Endothelial cell of umbilical vein (primary cell): Measurements from ENCODE around the gene DCTD. TPM values are rescaled to one million over a fixed set of nuclear protein-coding genes. Genes with fewer than 3 reads are reported as not detected.

ENCODE experiments used
- BruUV-seq: library from RNA; stranded (reverse); fragments of 400-500 nt; replicated peaks from 2 replicates; lab custom pipeline; 2021; lab: Mats Ljungman, UMichigan
- CTCF ChIA-PET: fragments of 300-600, 350-600 bp; sonication (Branson Sonifier 250); formaldehyde crosslinking; loops from one replicate; lab custom pipeline; 2021; ENCODE audit warnings: antibody characterized with exemption, inconsistent platforms; lab: Charles Lee
- POLR2A ChIA-PET: fragments of 300-600, 350-600 bp; sonication (Branson Sonifier 250); formaldehyde crosslinking; loops from one replicate; lab custom pipeline; 2021; ENCODE audit warnings: antibody characterized with exemption, inconsistent platforms; lab: Charles Lee
- DNase-seq: peaks from one replicate; pipeline ENCODE4 v3.0.0-alpha.2; 2011; ENCODE audit warnings: low read depth, low spot score
- FAIRE-seq: peaks from 2 replicates; lab custom pipeline; 2011; peaks lifted over from hg19 to GRCh38; lab: Jason Lieb, UNC
- H2AFZ ChIP-seq: 2 replicates; pipeline ENCODE4 v1.6.0; 2012; ENCODE audit warnings: low read depth, low read length, control low read depth, inconsistent platforms
- H3K27ac ChIP-seq: 2 replicates; pipeline ENCODE4 v1.5.1; 2011; ENCODE audit warnings: low read depth, mild to moderate bottlenecking, control low read depth, low read length, moderate library complexity; ENCODE audit not compliant: insufficient read depth
- H3K27me3 ChIP-seq, 2 experiments: 2 replicates each; pipeline versions ENCODE4 v1.6.0 to v1.6.1; 2011; ENCODE audit warnings: low read length in 2 of 2, mixed read lengths in 1 of 2; ENCODE audit not compliant: control insufficient read depth in 2 of 2, insufficient read depth in 2 of 2
- H3K36me3 ChIP-seq, 2 experiments: 2 replicates in 1 of 2; 3 replicates in 1 of 2; pipeline ENCODE4 v1.5.1; 2011; ENCODE audit warnings: low read length in 2 of 2, mild to moderate bottlenecking in 1 of 2, moderate library complexity in 1 of 2; ENCODE audit not compliant: control insufficient read depth in 2 of 2, insufficient read depth in 2 of 2; ENCODE audit errors: extremely low read depth in 1 of 2
- H3K4me1 ChIP-seq: 3 replicates; pipeline ENCODE4 v1.5.1; 2011; ENCODE audit warnings: mild to moderate bottlenecking, low read length; ENCODE audit not compliant: control insufficient read depth, insufficient read depth; ENCODE audit errors: extremely low read depth
- H3K4me2 ChIP-seq: 2 replicates; pipeline ENCODE4 v1.6.1; 2011; ENCODE audit warnings: low read length, control low read depth, mixed read lengths; ENCODE audit not compliant: insufficient read depth
- H3K4me3 ChIP-seq, 3 experiments: fragments of 200-600 bp in 1 of 3; sonication (generic), shearing (Covaris generic) in 1 of 3; replicated peaks in 1 of 3; 2 replicates each; pipeline ENCODE4 v1.5.1; 2011 to 2016; ENCODE audit warnings: control low read depth in 3 of 3, low read length in 3 of 3, mild to moderate bottlenecking in 2 of 3, inconsistent platforms in 1 of 3, low read depth in 1 of 3, moderate library complexity in 1 of 3; ENCODE audit not compliant: insufficient read depth in 1 of 3
- H3K79me2 ChIP-seq: 2 replicates; pipeline ENCODE4 v1.6.0; 2012; ENCODE audit warnings: low read length, inconsistent platforms; ENCODE audit not compliant: control insufficient read depth, insufficient read depth
- H3K9ac ChIP-seq: replicated peaks from 2 replicates; pipeline ENCODE3; 2011; ENCODE audit warnings: low read length, control low read depth; ENCODE audit not compliant: insufficient read depth; ENCODE audit errors: extremely low read depth
- H3K9me1 ChIP-seq: replicated peaks from 3 replicates; pipeline ENCODE4 v1.6.0; 2011; ENCODE audit warnings: mild to moderate bottlenecking, low read length; ENCODE audit not compliant: control insufficient read depth, insufficient read depth; ENCODE audit errors: extremely low read depth
- H3K9me3 ChIP-seq: replicated peaks from 2 replicates; pipeline ENCODE4 v1.5.1; 2012; ENCODE audit warnings: low read length, inconsistent platforms; ENCODE audit not compliant: control insufficient read depth, insufficient read depth
- H4K20me1 ChIP-seq: replicated peaks from 2 replicates; pipeline ENCODE3; 2011; ENCODE audit warnings: mild to moderate bottlenecking, low read length; ENCODE audit not compliant: control insufficient read depth, insufficient read depth; ENCODE audit errors: extremely low read depth
- EZH2 ChIP-seq: IDR thresholded peaks from 2 replicates; pipeline ENCODE4 v1.6.1; 2012; ENCODE audit warnings: borderline replicate concordance, low read depth, mild to moderate bottlenecking, moderate library complexity, low read length, inconsistent platforms; ENCODE audit not compliant: severe bottlenecking
- FOS ChIP-seq: IDR thresholded peaks from 2 replicates; pipeline ENCODE4 v1.6.1; 2011; ENCODE audit warnings: mild to moderate bottlenecking, low read length, moderate library complexity, borderline replicate concordance; ENCODE audit not compliant: insufficient read depth
- GATA2 ChIP-seq: IDR thresholded peaks from 2 replicates; pipeline ENCODE4 v1.7.0; 2011; ENCODE audit warnings: low read depth, mild to moderate bottlenecking, moderate library complexity, mixed read lengths, low read length; ENCODE audit not compliant: insufficient read length, insufficient read depth
- JUN ChIP-seq: IDR thresholded peaks from 2 replicates; pipeline ENCODE4 v1.6.1; 2011; ENCODE audit warnings: borderline replicate concordance, low read depth; ENCODE audit not compliant: insufficient read length, insufficient read depth
- MYC ChIP-seq: IDR thresholded peaks from one replicate; pipeline ENCODE4 v1.6.1; 2011; ENCODE audit warnings: mild to moderate bottlenecking, low read depth, low read length
- POLR2A ChIP-seq: IDR thresholded peaks from 2 replicates; pipeline ENCODE4 v1.6.1; 2012; ENCODE audit warnings: low read depth, mild to moderate bottlenecking, control low read depth, low read length
- POLR2AphosphoS5 ChIP-seq: IDR thresholded peaks from 2 replicates; pipeline ENCODE4 v1.6.1; 2012; ENCODE audit warnings: low read depth, mild to moderate bottlenecking, control low read depth, low read length, moderate library complexity; ENCODE audit not compliant: insufficient read depth
- dilution Hi-C: fragments of 300-500 bp; cut with MboI; formaldehyde crosslinking; loops from one replicate; pipeline ENCODE4 v1.15.0; 2019; ENCODE audit warnings: low sequenced_read_pairs; ENCODE audit not compliant: extremely low pct_ligation_motif_present
- intact Hi-C: fragments of 100-400 bp; cut with micrococcal nuclease; formaldehyde crosslinking; loops from one replicate; pipeline ENCODE4 v1.10.0; 2022
- polyA plus RNA-seq, 4 experiments: library from polyadenylated mRNA; depleted of rRNA in 3 of 4; stranded (reverse) in 3 of 4; unstranded in 1 of 4; fragments of >200 nt; gene quantifications; 2 replicates each; pipeline versions ENCODE4 v1.2.1 to v1.2.3, GENCODE V29; 2011 to 2012; ENCODE audit warnings: missing spikeins in 1 of 4
- total RNA-seq: library from RNA; stranded (reverse); gene quantifications from 2 replicates; pipeline ENCODE4 v1.2.3, GENCODE V29; 2021
- TF ChIP-seq, protein P1 (sequence below), 2 donors: IDR thresholded peaks; 1 replicate in 1 of 2; 2 replicates in 1 of 2; pipeline ENCODE4 v1.5.1; 2011; ENCODE audit warnings: low read length in 2 of 2, mild to moderate bottlenecking in 2 of 2, moderate library complexity in 2 of 2, control low read depth in 1 of 2, inconsistent platforms in 1 of 2, low read depth in 1 of 2; ENCODE audit not compliant: insufficient read depth in 1 of 2; ENCODE audit errors: extremely low read depth in 1 of 2
- TF ChIP-seq, protein P2 (sequence below): IDR thresholded peaks from 2 replicates; pipeline ENCODE4 v1.6.1; 2011; ENCODE audit not compliant: insufficient read depth, insufficient read length

DCTD gene
- total and polyA plus RNA-seq, 2 donors (not counting 3 experiments of a cell fraction or from before 2014, with no cell fraction given) = 105 to 111 TPM

DNA sequence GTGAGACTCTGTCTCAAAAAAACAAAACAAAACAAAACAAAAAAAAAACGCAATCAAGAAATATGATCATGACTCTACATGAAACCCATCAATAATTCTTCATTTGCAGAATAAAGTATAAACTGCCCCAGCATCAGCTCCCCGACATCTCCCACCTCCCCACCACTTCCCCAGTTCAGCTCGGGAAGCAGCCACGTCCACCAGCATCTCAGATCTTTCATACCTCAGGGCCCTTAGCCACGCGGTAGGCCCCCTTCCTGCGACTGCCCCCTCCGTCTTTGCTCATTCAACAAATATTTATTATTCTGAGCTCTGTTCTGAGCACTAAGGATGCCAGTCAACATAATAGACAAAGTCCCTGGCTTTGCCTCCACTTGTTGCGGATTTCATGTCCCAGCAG is 45.6 kb downstream of the DCTD start:
- Histone ChIP-seq H3K9me1 (no peaks in the 10 kb centered on the region), H3K4me3 (no peak overlapping the region), H3K27ac (no peak overlapping the region), H3K36me3 (no peaks in the 10 kb centered on the region), H4K20me1 (no peaks in the 10 kb centered on the region), H3K9ac (no peak overlapping the region), H3K4me2 (no peak overlapping the region), H3K79me2 (no peaks in the 10 kb centered on the region), H3K4me1 (no peaks in the 10 kb centered on the region), H2AFZ (no peak overlapping the region), H3K9me3 (no peaks in the 10 kb centered on the region), H3K27me3 (peaks cover 0 to 2% of the 10 kb centered on the region in 2 experiments)
- no peak for FAIRE-seq
- intact Hi-C loops (no loop called here), dilution Hi-C loops (no loop called here)
- POLR2A ChIA-PET = no interaction called here
- TF ChIP-seq MYC (no peak), EZH2 (no peak), POLR2A (no peak), FOS (no peak), GATA2 (no peak), JUN (no peak), POLR2AphosphoS5 (no peak)
- TF ChIP-seq, protein P1, sequence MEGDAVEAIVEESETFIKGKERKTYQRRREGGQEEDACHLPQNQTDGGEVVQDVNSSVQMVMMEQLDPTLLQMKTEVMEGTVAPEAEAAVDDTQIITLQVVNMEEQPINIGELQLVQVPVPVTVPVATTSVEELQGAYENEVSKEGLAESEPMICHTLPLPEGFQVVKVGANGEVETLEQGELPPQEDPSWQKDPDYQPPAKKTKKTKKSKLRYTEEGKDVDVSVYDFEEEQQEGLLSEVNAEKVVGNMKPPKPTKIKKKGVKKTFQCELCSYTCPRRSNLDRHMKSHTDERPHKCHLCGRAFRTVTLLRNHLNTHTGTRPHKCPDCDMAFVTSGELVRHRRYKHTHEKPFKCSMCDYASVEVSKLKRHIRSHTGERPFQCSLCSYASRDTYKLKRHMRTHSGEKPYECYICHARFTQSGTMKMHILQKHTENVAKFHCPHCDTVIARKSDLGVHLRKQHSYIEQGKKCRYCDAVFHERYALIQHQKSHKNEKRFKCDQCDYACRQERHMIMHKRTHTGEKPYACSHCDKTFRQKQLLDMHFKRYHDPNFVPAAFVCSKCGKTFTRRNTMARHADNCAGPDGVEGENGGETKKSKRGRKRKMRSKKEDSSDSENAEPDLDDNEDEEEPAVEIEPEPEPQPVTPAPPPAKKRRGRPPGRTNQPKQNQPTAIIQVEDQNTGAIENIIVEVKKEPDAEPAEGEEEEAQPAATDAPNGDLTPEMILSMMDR (IDR thresholded peaks at IDR 0.05; ENCODE audit: extremely low read depth in 1 of 2, insufficient read depth in 1 of 2, low read depth in 1 of 2, low read length in 2 of 2) = no peak
- TF ChIP-seq, protein P2, sequence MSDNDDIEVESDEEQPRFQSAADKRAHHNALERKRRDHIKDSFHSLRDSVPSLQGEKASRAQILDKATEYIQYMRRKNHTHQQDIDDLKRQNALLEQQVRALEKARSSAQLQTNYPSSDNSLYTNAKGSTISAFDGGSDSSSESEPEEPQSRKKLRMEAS = no peak
- CTCF ChIA-PET = no interaction called here
- no TSS peak for BruUV-seq
- no peak for DNase-seq
